Measurements from ENCODE around the gene CRYBG2. TPM values are rescaled to one million over a fixed set of nuclear protein-coding genes. Genes with fewer than 3 reads are reported as not detected.

CRYBG2 gene
- total and polyA plus RNA-seq, 4 experiments from 2014 or later: 0.27 to 6.7 (median 4.7) TPM

- H3K27me3 Mint-ChIP-seq: no peaks in the 10 kb centered on the region
- H3K36me3 Mint-ChIP-seq: peaks cover 17 to 19% of the 10 kb centered on the region in 2 donors
- H3K36me3 ChIP-seq (ENCODE audit: insufficient read depth, low read length): peaks cover 11% of the 10 kb centered on the region
- H3K4me3 ChIP-seq (ENCODE audit: low read length in 2 of 2): no peak overlapping the region
- no peaks in the 10 kb centered on the region for H3K9me3 Mint-ChIP-seq
- peak overlapping the region in 1 of 7 donors; percentile 53 for H3K27ac Mint-ChIP-seq
- ChIA-PET POLR2A (ENCODE audit: partially characterized antibody) (interaction anchor here (5.6 to 8.4 kb wide), 2 partner anchors 8 to 50 kb away, joined by 17 to 76 read pairs; partner anchors contain the start of gene CD52), CTCF (ENCODE audit: partially characterized antibody) (interaction anchor here (1.2 to 2.3 kb wide), 4 partner anchors 35 to 63 kb away, joined by 3 to 12 read pairs (median 4); no protein-coding TSS in a partner anchor)
- H3K4me1 Mint-ChIP-seq: peaks cover 0 to 9% (median 3%) of the 10 kb centered on the region in 4 donors
- H3K27me3 ChIP-seq (ENCODE audit: insufficient read depth, low read length): no peaks in the 10 kb centered on the region
- H3K9me3 ChIP-seq (ENCODE audit: control insufficient read depth in 1 of 2, low read length in 2 of 2): no peaks in the 10 kb centered on the region
- intact Hi-C loops (cut with micrococcal nuclease): no loop called here
- H3K27ac ChIP-seq (ENCODE audit: low read depth, low read length): no peak overlapping the region
- H3K4me1 ChIP-seq (ENCODE audit: insufficient read depth, low read length): no peaks in the 10 kb centered on the region
- no peak overlapping the region for H3K4me3 Mint-ChIP-seq
- no peak for DNase-seq
These were observed 25.3 kb downstream of the CRYBG2 start for GRCh38 chr1:26328597-26328996.

- Mint-ChIP-seq H3K9me3 (no peaks in the 10 kb centered on the region), H3K4me3 (no peak overlapping the region), H3K36me3 (peaks cover 23 to 25% of the 10 kb centered on the region in 2 donors), H3K27me3 (no peaks in the 10 kb centered on the region), H3K4me1 (peaks cover 5 to 15% (median 6%) of the 10 kb centered on the region in 4 donors), H3K27ac (peak overlapping the region in 2 of 7 donors; percentile 47 to 83)
- H3K27ac ChIP-seq (ENCODE audit: low read depth, low read length): no peak overlapping the region
- peaks cover 5% of the 10 kb centered on the region for H3K4me1 ChIP-seq (ENCODE audit: insufficient read depth, low read length)
- peaks cover 17% of the 10 kb centered on the region for H3K36me3 ChIP-seq (ENCODE audit: insufficient read depth, low read length)
- intact Hi-C loops (cut with micrococcal nuclease): no loop called here
- CTCF ChIA-PET (ENCODE audit: partially characterized antibody): interaction anchor here (1.2 to 25.6 kb wide), 4 partner anchors 36 to 63 kb away, joined by 3 to 1027 read pairs (median 8); partner anchors contain the start of gene SH3BGRL3
- no peaks in the 10 kb centered on the region for H3K27me3 ChIP-seq (ENCODE audit: insufficient read depth, low read length)
- H3K4me3 ChIP-seq (ENCODE audit: low read length in 2 of 2): no peak overlapping the region
- H3K9me3 ChIP-seq (ENCODE audit: control insufficient read depth in 1 of 2, low read length in 2 of 2): no peaks in the 10 kb centered on the region
- POLR2A ChIA-PET (ENCODE audit: partially characterized antibody): interaction anchor here (1.3 to 33.0 kb wide), 3 partner anchors 35 to 50 kb away, joined by 3 to 3358 read pairs (median 17); partner anchors contain the start of genes SH3BGRL3 and UBXN11
- DNase-seq: no peak
These were observed 26.0 kb downstream of the CRYBG2 start for GRCh38 chr1:26327956-26328362.

GRCh38 chr1:26324550-26324949 lies 29.4 kb downstream of the CRYBG2 start:
- no peaks in the 10 kb centered on the region for H3K27me3 ChIP-seq (ENCODE audit: insufficient read depth, low read length)
- no peak overlapping the region for H3K27ac ChIP-seq (ENCODE audit: low read depth, low read length)
- H3K9me3 ChIP-seq (ENCODE audit: control insufficient read depth in 1 of 2, low read length in 2 of 2): no peaks in the 10 kb centered on the region
- H3K27ac Mint-ChIP-seq: peak overlapping the region in 4 of 7 donors; percentile 16 to 89 (median 46)
- H3K27me3 Mint-ChIP-seq: no peaks in the 10 kb centered on the region
- CTCF ChIA-PET (ENCODE audit: partially characterized antibody): interaction anchor here (1.2 to 25.6 kb wide), 6 partner anchors 40 to 92 kb away, joined by 3 to 1027 read pairs (median 15); partner anchors contain the start of genes CEP85 and SH3BGRL3
- no peak overlapping the region for H3K4me3 ChIP-seq (ENCODE audit: low read length in 2 of 2)
- intact Hi-C loops (cut with micrococcal nuclease): loop anchor here (5.0 kb wide), 1 partner anchor 157 kb away; the partner anchor contains the start of genes C1orf232 and ZNF593
- peaks cover 36% of the 10 kb centered on the region for H3K4me1 ChIP-seq (ENCODE audit: insufficient read depth, low read length)
- peaks cover 20 to 47% (median 29%) of the 10 kb centered on the region in 4 donors for H3K4me1 Mint-ChIP-seq
- peaks cover 42 to 51% of the 10 kb centered on the region in 2 donors for H3K36me3 Mint-ChIP-seq
- no peak overlapping the region for H3K4me3 Mint-ChIP-seq
- POLR2A ChIA-PET (ENCODE audit: partially characterized antibody): interaction anchor here (1.0 to 33.0 kb wide), 7 partner anchors 8 to 91 kb away, joined by 4 to 3358 read pairs (median 7); partner anchors contain the start of genes CEP85, SH3BGRL3 and UBXN11
- H3K36me3 ChIP-seq (ENCODE audit: insufficient read depth, low read length): peaks cover 46% of the 10 kb centered on the region
- DNase-seq: no peak
- H3K9me3 Mint-ChIP-seq: no peaks in the 10 kb centered on the region

GRCh38 chr1:26323382-26323781 lies 30.5 kb downstream of the CRYBG2 start:
- CTCF ChIA-PET (ENCODE audit: partially characterized antibody): interaction anchor here (1.0 to 25.6 kb wide), 12 partner anchors 15 to 97 kb away, joined by 3 to 1027 read pairs (median 12); partner anchors contain the start of genes CEP85, SH3BGRL3 and UBXN11
- Histone ChIP-seq H3K27me3 (ENCODE audit: insufficient read depth, low read length) (no peaks in the 10 kb centered on the region), H3K9me3 (ENCODE audit: control insufficient read depth in 1 of 2, low read length in 2 of 2) (no peaks in the 10 kb centered on the region), H3K27ac (ENCODE audit: low read depth, low read length) (no peak overlapping the region), H3K4me3 (ENCODE audit: low read length in 2 of 2) (no peak overlapping the region), H3K4me1 (ENCODE audit: insufficient read depth, low read length) (peaks cover 36% of the 10 kb centered on the region), H3K36me3 (ENCODE audit: insufficient read depth, low read length) (peaks cover 49% of the 10 kb centered on the region)
- H3K9me3 Mint-ChIP-seq: no peaks in the 10 kb centered on the region
- H3K4me1 Mint-ChIP-seq: peaks cover 20 to 47% (median 34%) of the 10 kb centered on the region in 4 donors
- peak overlapping the region in 5 of 7 donors; percentile 22 to 78 (median 62) for H3K27ac Mint-ChIP-seq
- intact Hi-C loops (cut with micrococcal nuclease): loop anchor here (5.0 kb wide), 1 partner anchor 156 kb away; the partner anchor contains the start of genes C1orf232 and ZNF593
- peak overlapping the region in 2 of 8 donors; percentile 44 to 46 for H3K4me3 Mint-ChIP-seq
- POLR2A ChIA-PET (ENCODE audit: partially characterized antibody): interaction anchor here (0.7 to 33.0 kb wide), 16 partner anchors 10 to 89 kb away, joined by 3 to 3358 read pairs (median 16); partner anchors contain the start of genes CEP85, SH3BGRL3, UBXN11 and ZNF683
- peaks cover 52 to 62% of the 10 kb centered on the region in 2 donors for H3K36me3 Mint-ChIP-seq
- H3K27me3 Mint-ChIP-seq: no peaks in the 10 kb centered on the region
- no peak for DNase-seq

GRCh38 chr1:26322042-26322331 lies 31.9 kb downstream of the CRYBG2 start:
- H3K27ac Mint-ChIP-seq: peak overlapping the region in 5 of 7 donors; percentile 78 to 99 (median 94)
- H3K36me3 ChIP-seq (ENCODE audit: insufficient read depth, low read length): peaks cover 49% of the 10 kb centered on the region

GRCh38 chr1:26321315-26322041 lies 32.5 kb downstream of the CRYBG2 start:
- Histone ChIP-seq H3K4me1 (ENCODE audit: insufficient read depth, low read length) (peaks cover 48% of the 10 kb centered on the region), H3K27ac (ENCODE audit: low read depth, low read length) (peak overlapping the region; percentile 69), H3K27me3 (ENCODE audit: insufficient read depth, low read length) (no peaks in the 10 kb centered on the region), H3K4me3 (ENCODE audit: low read length in 2 of 2) (peak overlapping the region in 1 of 2 donors; percentile 94), H3K36me3 (ENCODE audit: insufficient read depth, low read length) (peaks cover 49% of the 10 kb centered on the region), H3K9me3 (ENCODE audit: control insufficient read depth in 1 of 2, low read length in 2 of 2) (no peaks in the 10 kb centered on the region)
- peak; percentile 88 to 95 (median 91) for DNase-seq
- Mint-ChIP-seq H3K36me3 (peaks cover 60 to 67% of the 10 kb centered on the region in 2 donors), H3K4me1 (peaks cover 30 to 64% (median 47%) of the 10 kb centered on the region in 4 donors), H3K9me3 (no peaks in the 10 kb centered on the region), H3K27ac (peak overlapping the region; percentile 83 to 99 (median 95)), H3K27me3 (no peaks in the 10 kb centered on the region), H3K4me3 (peak overlapping the region; percentile 91 to 100 (median 96))
- ChIA-PET POLR2A (ENCODE audit: partially characterized antibody) (interaction anchor here (0.7 to 33.0 kb wide), 33 partner anchors 8 to 210 kb away, joined by 3 to 3358 read pairs (median 6); partner anchors contain the start of genes CEP85, CRYBG2, DHDDS and PDIK1L), CTCF (ENCODE audit: partially characterized antibody) (interaction anchor here (0.5 to 25.6 kb wide), 26 partner anchors 8 to 152 kb away, joined by 3 to 1027 read pairs (median 6); partner anchors contain the start of genes CEP85, SH3BGRL3, UBXN11 and ZNF593)
- intact Hi-C loops (cut with micrococcal nuclease): loop anchor here (1.0 to 5.0 kb wide), 7 partner anchors 36 to 216 kb away; partner anchors contain the start of genes C1orf232, CEP85 and ZNF593

More at GRCh38 chr1:26322042-26322331, 31.9 kb downstream of the CRYBG2 start:
- Mint-ChIP-seq H3K9me3 (no peaks in the 10 kb centered on the region), H3K36me3 (peaks cover 60 to 70% of the 10 kb centered on the region in 2 donors), H3K4me3 (peak overlapping the region in 4 of 8 donors; percentile 17 to 96 (median 72)), H3K4me1 (peaks cover 27 to 59% (median 43%) of the 10 kb centered on the region in 4 donors), H3K27me3 (no peaks in the 10 kb centered on the region)
- intact Hi-C loops (cut with micrococcal nuclease): loop anchor here (5.0 kb wide), 1 partner anchor 155 kb away; the partner anchor contains the start of genes C1orf232 and ZNF593
- H3K9me3 ChIP-seq (ENCODE audit: control insufficient read depth in 1 of 2, low read length in 2 of 2): no peaks in the 10 kb centered on the region
- ChIA-PET POLR2A (ENCODE audit: partially characterized antibody) (interaction anchor here (0.9 to 33.0 kb wide), 30 partner anchors 8 to 195 kb away, joined by 3 to 3358 read pairs (median 6); partner anchors contain the start of genes CEP85, CRYBG2, DHDDS and SH3BGRL3), CTCF (ENCODE audit: partially characterized antibody) (interaction anchor here (0.6 to 25.6 kb wide), 24 partner anchors 8 to 152 kb away, joined by 3 to 1027 read pairs (median 8); partner anchors contain the start of genes CEP85, SH3BGRL3, UBXN11 and ZNF593)
- H3K4me3 ChIP-seq (ENCODE audit: low read length in 2 of 2): no peak overlapping the region
- H3K4me1 ChIP-seq (ENCODE audit: insufficient read depth, low read length): peaks cover 43% of the 10 kb centered on the region
- H3K27ac ChIP-seq (ENCODE audit: low read depth, low read length): peak overlapping the region; percentile 69
- no peak for DNase-seq
- no peaks in the 10 kb centered on the region for H3K27me3 ChIP-seq (ENCODE audit: insufficient read depth, low read length)

Data from CD4-positive, alpha-beta memory T cell (primary cell).